PFSK-1 (cell line): Measurements from ENCODE around the gene SYTL4.

Source experiments
- FOXP2 ChIP-seq: optimal IDR thresholded peaks from 2 replicates; pipeline ENCODE3; 2011; ENCODE audit warnings: borderline replicate concordance, control low read depth, inconsistent platforms; ENCODE audit not compliant: insufficient read depth; ENCODE audit errors: extremely low read length, extremely low read depth
- POLR2AphosphoS5 ChIP-seq: IDR thresholded peaks from 2 replicates; pipeline ENCODE4 v1.6.1; 2012; ENCODE audit warnings: low read depth, mild to moderate bottlenecking, control low read depth, low read length, moderate library complexity
- SIN3A ChIP-seq: IDR thresholded peaks from 2 replicates; pipeline ENCODE4 v1.6.1; 2012; ENCODE audit warnings: mild to moderate bottlenecking, low read length, moderate library complexity, borderline replicate concordance; ENCODE audit not compliant: insufficient read depth
- TAF1 ChIP-seq: IDR thresholded peaks from 2 replicates; pipeline ENCODE4 v1.6.1; 2012; ENCODE audit warnings: low read length, control low read depth, borderline replicate concordance; ENCODE audit not compliant: insufficient read depth
- TF ChIP-seq, protein P1 (sequence below), 2 experiments: IDR thresholded peaks; 2 replicates each; pipeline versions ENCODE4 v1.6.1 to v1.8.0; 2011 to 2012; ENCODE audit warnings: low read depth in 2 of 2, low read length in 2 of 2, control low read depth in 1 of 2, inconsistent platforms in 1 of 2, mild to moderate bottlenecking in 1 of 2, moderate library complexity in 1 of 2; ENCODE audit not compliant: insufficient read depth in 1 of 2

The SYTL4 gene

DNA sequence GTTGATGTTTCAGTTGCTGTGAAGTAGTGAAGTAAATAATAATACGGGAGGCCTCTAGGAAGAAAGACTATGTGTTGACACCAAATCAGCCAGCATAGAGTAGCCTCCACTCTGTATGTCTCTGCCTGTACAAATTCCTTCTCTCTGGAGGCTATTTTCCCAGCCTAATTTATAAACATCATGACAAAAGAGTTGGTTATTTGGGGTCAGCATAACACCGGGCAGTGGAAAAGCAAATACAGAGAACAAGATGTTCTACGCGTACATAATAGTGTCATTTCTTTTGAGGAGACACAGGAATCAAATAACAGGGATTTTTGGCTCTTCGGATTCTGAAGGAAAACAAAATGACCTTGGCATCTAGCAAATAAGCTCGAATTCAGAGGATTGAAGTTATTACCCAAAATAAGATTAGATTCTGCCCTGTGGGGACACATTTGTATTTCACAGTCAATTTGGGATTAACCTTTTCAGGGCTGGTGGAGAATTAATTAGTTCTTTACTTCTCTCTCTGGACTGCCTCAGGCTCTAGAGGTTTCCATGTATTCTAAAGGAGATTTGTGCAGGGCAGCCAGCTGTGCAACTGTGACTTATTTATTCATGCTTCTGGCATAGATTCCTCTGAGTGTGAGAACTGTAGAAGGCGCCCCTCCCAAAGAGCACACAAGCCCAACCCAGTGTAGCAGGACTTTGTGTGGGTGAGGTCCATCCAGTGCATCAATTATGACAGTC, 14.1 kb upstream of the SYTL4 start:
- TF ChIP-seq FOXP2 (no peak), POLR2AphosphoS5 (no peak), TAF1 (no peak), SIN3A (no peak)
- TF ChIP-seq, protein P1, sequence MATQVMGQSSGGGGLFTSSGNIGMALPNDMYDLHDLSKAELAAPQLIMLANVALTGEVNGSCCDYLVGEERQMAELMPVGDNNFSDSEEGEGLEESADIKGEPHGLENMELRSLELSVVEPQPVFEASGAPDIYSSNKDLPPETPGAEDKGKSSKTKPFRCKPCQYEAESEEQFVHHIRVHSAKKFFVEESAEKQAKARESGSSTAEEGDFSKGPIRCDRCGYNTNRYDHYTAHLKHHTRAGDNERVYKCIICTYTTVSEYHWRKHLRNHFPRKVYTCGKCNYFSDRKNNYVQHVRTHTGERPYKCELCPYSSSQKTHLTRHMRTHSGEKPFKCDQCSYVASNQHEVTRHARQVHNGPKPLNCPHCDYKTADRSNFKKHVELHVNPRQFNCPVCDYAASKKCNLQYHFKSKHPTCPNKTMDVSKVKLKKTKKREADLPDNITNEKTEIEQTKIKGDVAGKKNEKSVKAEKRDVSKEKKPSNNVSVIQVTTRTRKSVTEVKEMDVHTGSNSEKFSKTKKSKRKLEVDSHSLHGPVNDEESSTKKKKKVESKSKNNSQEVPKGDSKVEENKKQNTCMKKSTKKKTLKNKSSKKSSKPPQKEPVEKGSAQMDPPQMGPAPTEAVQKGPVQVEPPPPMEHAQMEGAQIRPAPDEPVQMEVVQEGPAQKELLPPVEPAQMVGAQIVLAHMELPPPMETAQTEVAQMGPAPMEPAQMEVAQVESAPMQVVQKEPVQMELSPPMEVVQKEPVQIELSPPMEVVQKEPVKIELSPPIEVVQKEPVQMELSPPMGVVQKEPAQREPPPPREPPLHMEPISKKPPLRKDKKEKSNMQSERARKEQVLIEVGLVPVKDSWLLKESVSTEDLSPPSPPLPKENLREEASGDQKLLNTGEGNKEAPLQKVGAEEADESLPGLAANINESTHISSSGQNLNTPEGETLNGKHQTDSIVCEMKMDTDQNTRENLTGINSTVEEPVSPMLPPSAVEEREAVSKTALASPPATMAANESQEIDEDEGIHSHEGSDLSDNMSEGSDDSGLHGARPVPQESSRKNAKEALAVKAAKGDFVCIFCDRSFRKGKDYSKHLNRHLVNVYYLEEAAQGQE (IDR thresholded peaks at IDR 0.05; ENCODE audit: insufficient read depth in 1 of 2, low read depth in 2 of 2, low read length in 2 of 2): no peak

DNA sequence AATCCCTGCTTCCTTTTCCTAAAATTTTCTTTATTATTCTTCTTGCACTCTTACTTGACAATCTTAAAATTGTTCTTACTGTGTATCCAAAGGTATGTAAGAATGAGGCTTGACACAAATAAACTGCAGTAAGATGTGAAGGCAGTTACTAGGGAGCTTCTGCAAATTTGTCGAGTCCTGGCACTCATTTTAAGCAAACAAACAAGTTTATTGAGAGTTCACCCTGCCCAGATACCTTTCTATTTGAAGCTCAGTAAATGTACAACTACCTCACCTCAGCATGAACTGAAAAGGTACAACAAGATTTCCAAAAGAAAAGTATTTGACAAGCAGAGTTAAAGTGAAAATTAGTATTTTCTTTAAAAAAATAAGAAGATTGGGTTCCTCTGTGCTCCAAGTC, 13.3 kb upstream of the SYTL4 start:
- TF ChIP-seq, protein P1 (IDR thresholded peaks at IDR 0.05; ENCODE audit: insufficient read depth in 1 of 2, low read depth in 2 of 2, low read length in 2 of 2): no peak
- no peak for TF ChIP-seq SIN3A
- TF ChIP-seq POLR2AphosphoS5: no peak
- TF ChIP-seq TAF1: no peak
- TF ChIP-seq FOXP2: no peak

DNA sequence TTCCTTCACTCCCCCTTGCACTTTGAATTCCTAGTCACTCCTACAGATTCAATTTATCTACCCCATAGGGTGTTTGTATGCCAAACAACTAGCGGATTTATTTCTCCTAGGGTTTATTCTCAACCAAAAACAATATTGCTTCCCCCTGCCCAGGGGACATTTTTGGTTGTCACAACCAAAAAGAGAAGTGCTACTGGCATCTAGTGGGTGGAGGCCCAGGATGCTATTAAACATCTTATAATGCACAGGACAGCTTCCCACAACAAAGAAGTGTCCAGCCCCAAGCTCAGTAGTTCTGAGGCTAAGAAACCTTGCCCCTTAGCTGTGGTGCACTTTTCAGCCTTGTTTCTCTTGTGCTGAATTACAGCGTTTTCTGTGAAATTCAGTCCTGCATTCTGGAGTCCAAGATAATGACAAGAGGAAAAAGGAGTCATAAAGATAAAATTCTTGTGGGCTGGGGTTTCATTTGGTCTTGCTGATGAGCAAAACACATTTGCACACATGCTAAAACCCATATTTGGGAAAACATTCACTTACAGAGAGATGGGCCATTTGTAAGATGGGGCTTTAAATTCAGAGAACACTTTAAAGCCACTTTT, 11.2 kb upstream of the SYTL4 start:
- TF ChIP-seq TAF1: no peak
- TF ChIP-seq SIN3A: no peak
- no peak for TF ChIP-seq FOXP2
- TF ChIP-seq, protein P1 (IDR thresholded peaks at IDR 0.05; ENCODE audit: insufficient read depth in 1 of 2, low read depth in 2 of 2, low read length in 2 of 2): no peak
- TF ChIP-seq POLR2AphosphoS5: no peak

DNA sequence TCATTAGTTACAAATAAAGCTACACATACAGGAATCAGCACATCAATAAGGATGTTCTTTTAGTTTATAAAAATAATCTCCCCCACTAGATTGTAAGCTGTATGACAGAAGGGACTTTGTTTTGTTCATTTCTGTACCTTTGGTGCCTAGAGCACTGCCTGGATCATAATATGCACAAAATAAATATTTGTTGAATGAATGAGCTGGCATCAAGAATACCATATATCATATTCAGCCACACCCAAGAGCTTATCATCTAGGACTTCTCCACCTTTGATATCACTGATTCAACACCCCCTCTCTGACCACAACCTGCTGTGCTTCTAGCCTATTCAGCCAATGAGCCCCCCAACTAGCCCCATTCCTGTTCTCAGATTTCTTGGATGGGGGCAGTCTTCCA, 10.6 kb downstream of the SYTL4 start:
- TF ChIP-seq, protein P1 (IDR thresholded peaks at IDR 0.05; ENCODE audit: insufficient read depth in 1 of 2, low read depth in 2 of 2, low read length in 2 of 2): no peak
- TF ChIP-seq FOXP2 (no peak), SIN3A (no peak), TAF1 (no peak), POLR2AphosphoS5 (no peak)
